Endodermal cell (in vitro differentiated cells): ENCODE measurements around the gene MAD2L2. TPM values are rescaled to one million over a fixed set of nuclear protein-coding genes. Genes with fewer than 3 reads are reported as not detected.

ENCODE experiments used
- DNase-seq: peaks from one replicate; pipeline ENCODE4 v3.0.0-alpha.2; 2017
- H3K27ac ChIP-seq: 2 replicates; pipeline ENCODE4 v1.5.1; 2013; ENCODE audit warnings: mild to moderate bottlenecking, low read depth, low read length, moderate library complexity
- H3K27me3 ChIP-seq: 2 replicates; pipeline ENCODE4 v1.6.1; 2013; ENCODE audit warnings: mild to moderate bottlenecking, low read length, moderate library complexity; ENCODE audit not compliant: insufficient read depth, control insufficient read depth, poor library complexity, severe bottlenecking
- H3K36me3 ChIP-seq: 2 replicates; pipeline ENCODE4 v1.7.0; 2013; ENCODE audit warnings: mild to moderate bottlenecking, low read length, moderate library complexity; ENCODE audit not compliant: control insufficient read depth, insufficient read depth
- H3K4me1 ChIP-seq: one replicate; pipeline ENCODE4 v1.7.0; 2013; ENCODE audit warnings: low read length; ENCODE audit not compliant: control insufficient read depth, insufficient read depth
- H3K4me3 ChIP-seq: 2 replicates; pipeline ENCODE4 v1.5.1; 2013; ENCODE audit warnings: mild to moderate bottlenecking, low read length, moderate library complexity
- H3K9ac ChIP-seq: 2 replicates; pipeline ENCODE4 v1.6.1; 2013; ENCODE audit warnings: mild to moderate bottlenecking, low read length, moderate library complexity; ENCODE audit not compliant: poor library complexity, severe bottlenecking; ENCODE audit errors: extremely low read depth
- H3K9me3 ChIP-seq: 2 replicates; pipeline ENCODE4 v1.6.1; 2013; ENCODE audit warnings: mild to moderate bottlenecking, low read length, moderate library complexity; ENCODE audit not compliant: control insufficient read depth
- H3K27ac Mint-ChIP-seq: 2 replicates; pipeline ENCODE4 v1.8.0; 2020; ENCODE audit warnings: mixed read lengths
- H3K27me3 Mint-ChIP-seq: 2 replicates; pipeline ENCODE4 v1.8.0; 2021; ENCODE audit warnings: mild to moderate bottlenecking, mixed read lengths; ENCODE audit not compliant: insufficient read depth
- H3K36me3 Mint-ChIP-seq: 2 replicates; pipeline ENCODE4 v1.8.0; 2020; ENCODE audit warnings: low read depth, mixed read lengths
- H3K4me1 Mint-ChIP-seq: 2 replicates; pipeline ENCODE4 v1.8.0; 2020; ENCODE audit warnings: mixed read lengths
- H3K4me3 Mint-ChIP-seq: 2 replicates; pipeline ENCODE4 v1.8.0; 2020; ENCODE audit warnings: mild to moderate bottlenecking, moderate library complexity, mixed read lengths
- H3K9me3 Mint-ChIP-seq: 2 replicates; pipeline ENCODE4 v1.8.0; 2020; ENCODE audit warnings: mild to moderate bottlenecking, mixed read lengths
- CTCF ChIP-seq: fragments of 200-600 bp; sonication (generic); conservative IDR thresholded peaks from 2 replicates; pipeline ENCODE4 v1.5.0; 2021; ENCODE audit warnings: antibody characterized with exemption, mild to moderate bottlenecking
- WGBS, 2 experiments: methylation state at CpG; one replicate each; pipeline versions ENCODE4 v1.1.5 to v1.1.7; 2013; ENCODE audit warnings: missing lambda C conversion rate in 2 of 2, mixed read lengths in 1 of 2; ENCODE audit not compliant: insufficient coverage in 1 of 2, insufficient read length in 1 of 2; 5-methylcytosine and 5-hydroxymethylcytosine counted together
- total RNA-seq, 2 donors: library from RNA; stranded (reverse); fragmentation: NEBNext Ultra II Directional in 1 of 2; extraction: Animal tissue kit (Norgen Biotek cat#: 25700) in 1 of 2; gene quantifications; 2 replicates in 1 of 2; 3 replicates in 1 of 2; pipeline ENCODE4 v1.2.1, GENCODE V29; 2021

Gene MAD2L2
- total RNA-seq, 2 donors from 2014 or later = 128 to 132 TPM

GRCh38 chr1:11704691-11705475, 23.9 kb upstream of the MAD2L2 start:
- peaks cover 40% of the 10 kb centered on the region for H3K4me1 Mint-ChIP-seq
- Histone ChIP-seq H3K9ac (no peak overlapping the region), H3K4me3 (no peak overlapping the region), H3K9me3 (no peaks in the 10 kb centered on the region), H3K27ac (peak overlapping the region; percentile 51), H3K4me1 (peaks cover 8% of the 10 kb centered on the region), H3K36me3 (no peaks in the 10 kb centered on the region), H3K27me3 (no peaks in the 10 kb centered on the region)
- no peaks in the 10 kb centered on the region for H3K27me3 Mint-ChIP-seq
- no peak overlapping the region for H3K4me3 Mint-ChIP-seq
- H3K27ac Mint-ChIP-seq = no peak overlapping the region
- TF ChIP-seq CTCF = no peak
- no peak for DNase-seq
- H3K36me3 Mint-ChIP-seq = no peaks in the 10 kb centered on the region
- no peaks in the 10 kb centered on the region for H3K9me3 Mint-ChIP-seq
- 75 to 79% methylated on average over 12 to 22 of the region's 22 CpGs for WGBS, 2 experiments

- 63 to 71% methylated on average over 8 to 11 of the region's 11 CpGs for WGBS, 2 experiments
- Histone ChIP-seq H3K9ac (no peak overlapping the region), H3K36me3 (no peaks in the 10 kb centered on the region), H3K27me3 (no peaks in the 10 kb centered on the region), H3K4me3 (no peak overlapping the region), H3K27ac (peak overlapping the region; percentile 76), H3K9me3 (no peaks in the 10 kb centered on the region), H3K4me1 (peaks cover 8% of the 10 kb centered on the region)
- peak overlapping the region; percentile 48 for H3K27ac Mint-ChIP-seq
- peaks cover 40% of the 10 kb centered on the region for H3K4me1 Mint-ChIP-seq
- H3K9me3 Mint-ChIP-seq = no peaks in the 10 kb centered on the region
- H3K36me3 Mint-ChIP-seq = no peaks in the 10 kb centered on the region
- peak; percentile 68 for DNase-seq
- H3K4me3 Mint-ChIP-seq = no peak overlapping the region
- no peaks in the 10 kb centered on the region for H3K27me3 Mint-ChIP-seq
- TF ChIP-seq CTCF = no peak
Observed at GRCh38 chr1:11704194-11704529, 23.2 kb upstream of the MAD2L2 start.

- Histone ChIP-seq H3K9ac (no peak overlapping the region), H3K27me3 (no peaks in the 10 kb centered on the region), H3K9me3 (no peaks in the 10 kb centered on the region), H3K4me3 (no peak overlapping the region), H3K36me3 (no peaks in the 10 kb centered on the region), H3K4me1 (peaks cover 8% of the 10 kb centered on the region), H3K27ac (peak overlapping the region; percentile 76)
- H3K27me3 Mint-ChIP-seq = no peaks in the 10 kb centered on the region
- no peak overlapping the region for H3K4me3 Mint-ChIP-seq
- peak overlapping the region; percentile 48 for H3K27ac Mint-ChIP-seq
- no peaks in the 10 kb centered on the region for H3K36me3 Mint-ChIP-seq
- DNase-seq = no peak
- 69 to 72% methylated on average over 6 to 8 of the region's 8 CpGs for WGBS, 2 experiments
- no peak for TF ChIP-seq CTCF
- H3K4me1 Mint-ChIP-seq = peaks cover 36% of the 10 kb centered on the region
- H3K9me3 Mint-ChIP-seq = no peaks in the 10 kb centered on the region
Observed at GRCh38 chr1:11703357-11704193, 22.6 kb upstream of the MAD2L2 start.
